Stomach (tissue), 9 donors: ENCODE data around the gene SDR42E1. TPM values are rescaled to one million over a fixed set of nuclear protein-coding genes. Genes with fewer than 3 reads are reported as not detected.
A peak's percentile ranks its signal among the peaks of the same experiment; 100 is the strongest.

ENCODE experiments used
- DNase-seq, 2 donors: peaks; one replicate each; pipeline versions ENCODE4 v3.0.0 to v3.0.0-alpha.2; 2013 to 2019
- H3K27ac ChIP-seq, 5 donors: fragments of 200-600 bp in 4 of 5; sonication (generic) in 4 of 5; one replicate each; pipeline ENCODE4 v1.5.1; 2013 to 2019; ENCODE audit warnings: mild to moderate bottlenecking in 1 of 5, moderate library complexity in 1 of 5
- H3K27me3 ChIP-seq, 3 donors: fragments of 200-600 bp; sonication (generic); one replicate each; pipeline ENCODE4 v1.5.1; 2017 to 2019; ENCODE audit warnings: mixed run types in 1 of 3
- H3K36me3 ChIP-seq, 4 donors: fragments of 200-600 bp; sonication (generic); 1 replicate in 3 of 4; 2 replicates in 1 of 4; pipeline ENCODE4 v1.5.1; 2016 to 2019
- H3K4me1 ChIP-seq, 4 donors: fragments of 200-600 bp; sonication (generic); one replicate each; pipeline ENCODE4 v1.5.1; 2016 to 2019
- H3K4me3 ChIP-seq, 4 donors: fragments of 200-600 bp; sonication (generic) in 3 of 4; one replicate each; pipeline ENCODE4 v1.5.1; 2016 to 2019; ENCODE audit warnings: mild to moderate bottlenecking in 1 of 4
- H3K9me3 ChIP-seq, 4 donors: fragments of 200-600 bp; sonication (generic); one replicate each; pipeline ENCODE4 v1.5.1; 2016 to 2019
- CTCF ChIP-seq, 7 experiments: fragments of 450-650 bp in 4 of 7; fragments of 200-600 bp in 3 of 7; sonication (generic) in 3 of 7; IDR thresholded peaks; one replicate each; pipeline ENCODE4 v1.5.1; 2016 to 2019; ENCODE audit warnings: antibody characterized with exemption in 7 of 7, control low read depth in 2 of 7, mild to moderate bottlenecking in 1 of 7
- EP300 ChIP-seq: sonication (generic); formaldehyde crosslinking; IDR thresholded peaks from one replicate; pipeline ENCODE4 v1.6.1; 2017; ENCODE audit warnings: antibody characterized with exemption
- POLR2A ChIP-seq, 4 donors: fragments of 450-650 bp; IDR thresholded peaks; one replicate each; pipeline ENCODE4 v1.6.1; 2016; ENCODE audit warnings: antibody characterized with exemption in 4 of 4, control low read depth in 2 of 4, mild to moderate bottlenecking in 1 of 4, moderate library complexity in 1 of 4
- POLR2AphosphoS5 ChIP-seq, 3 donors: sonication (generic); formaldehyde crosslinking; IDR thresholded peaks; one replicate each; pipeline ENCODE4 v1.6.1; 2016; ENCODE audit warnings: antibody characterized with exemption in 3 of 3
- WGBS, 5 donors: extraction: QIAGEN DNeasy Blood & Tissue Kit in 3 of 5; methylation state at CpG; one replicate each; pipeline versions ENCODE4 v1.1.5 to v1.1.7; 2013 to 2018; 5-methylcytosine and 5-hydroxymethylcytosine counted together
- intact Hi-C: fragments of 100-400 bp; cut with DNase I; formaldehyde crosslinking; loops from one replicate; pipeline ENCODE4 v1.15.1; 2023; ENCODE audit warnings: low total_unique reads
- polyA plus RNA-seq, 3 donors: library from polyadenylated mRNA; stranded (reverse); fragments of 200-250 nt; gene quantifications; one replicate each; pipeline ENCODE4 v1.2.3, GENCODE V29; 2013
- total RNA-seq, 5 donors: library from RNA; depleted of rRNA; stranded (reverse); fragments of >200 nt; gene quantifications; one replicate each; pipeline versions ENCODE4 v1.1.0 to v1.2.3, GENCODE V29; 2014 to 2016
- donor health status: healthy with polysubstance abuse.
- donor health status: Bipolar disorder and iron deficiency.
- donor health status: healthy.

SDR42E1 gene
- total and polyA plus RNA-seq, 8 donors, result 0.58 to 7.9 (median 2.3) TPM; not detected in 1

DNA sequence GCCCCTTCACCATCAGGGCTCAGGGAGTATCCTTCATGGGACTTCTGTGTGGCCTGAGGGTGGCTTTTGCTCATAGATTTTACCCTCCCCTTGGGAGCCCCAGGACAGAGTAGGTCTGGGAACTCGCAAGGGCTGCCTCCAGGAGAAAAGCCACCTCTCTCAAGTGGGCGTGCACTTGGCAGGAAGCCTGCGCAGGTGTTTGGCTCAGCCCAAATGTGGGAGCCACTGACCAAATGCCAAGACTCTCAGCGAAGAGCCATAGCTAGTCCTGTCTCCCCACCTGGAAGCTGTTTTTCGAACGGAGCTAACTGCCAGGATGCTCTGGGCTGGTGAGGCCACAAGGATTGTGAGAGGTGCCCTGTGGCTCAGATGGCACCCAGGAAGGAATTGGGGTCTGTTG, 21.7 kb upstream of the SDR42E1 start:
- H3K4me1 ChIP-seq, result peaks cover 14 to 30% (median 19%) of the 10 kb centered on the region in 4 donors
- no peaks in the 10 kb centered on the region for H3K9me3 ChIP-seq
- no peaks in the 10 kb centered on the region for H3K36me3 ChIP-seq
- no peak overlapping the region for H3K4me3 ChIP-seq
- H3K27me3 ChIP-seq, result no peaks in the 10 kb centered on the region
- 27 to 79% (median 45%) methylated on average over 5 to 6 of the region's 6 CpGs for WGBS, 5 donors
- intact Hi-C loops, result loop anchor here (5.0 kb wide), 1 partner anchor 199 kb away; no protein-coding TSS in a partner anchor
- no peak for TF ChIP-seq POLR2A (IDR thresholded peaks at IDR 0.05)
- peak in 1 of 2 donors; percentile 84 for DNase-seq
- H3K27ac ChIP-seq, result peak overlapping the region; percentile 5 to 66 (median 45)

DNA sequence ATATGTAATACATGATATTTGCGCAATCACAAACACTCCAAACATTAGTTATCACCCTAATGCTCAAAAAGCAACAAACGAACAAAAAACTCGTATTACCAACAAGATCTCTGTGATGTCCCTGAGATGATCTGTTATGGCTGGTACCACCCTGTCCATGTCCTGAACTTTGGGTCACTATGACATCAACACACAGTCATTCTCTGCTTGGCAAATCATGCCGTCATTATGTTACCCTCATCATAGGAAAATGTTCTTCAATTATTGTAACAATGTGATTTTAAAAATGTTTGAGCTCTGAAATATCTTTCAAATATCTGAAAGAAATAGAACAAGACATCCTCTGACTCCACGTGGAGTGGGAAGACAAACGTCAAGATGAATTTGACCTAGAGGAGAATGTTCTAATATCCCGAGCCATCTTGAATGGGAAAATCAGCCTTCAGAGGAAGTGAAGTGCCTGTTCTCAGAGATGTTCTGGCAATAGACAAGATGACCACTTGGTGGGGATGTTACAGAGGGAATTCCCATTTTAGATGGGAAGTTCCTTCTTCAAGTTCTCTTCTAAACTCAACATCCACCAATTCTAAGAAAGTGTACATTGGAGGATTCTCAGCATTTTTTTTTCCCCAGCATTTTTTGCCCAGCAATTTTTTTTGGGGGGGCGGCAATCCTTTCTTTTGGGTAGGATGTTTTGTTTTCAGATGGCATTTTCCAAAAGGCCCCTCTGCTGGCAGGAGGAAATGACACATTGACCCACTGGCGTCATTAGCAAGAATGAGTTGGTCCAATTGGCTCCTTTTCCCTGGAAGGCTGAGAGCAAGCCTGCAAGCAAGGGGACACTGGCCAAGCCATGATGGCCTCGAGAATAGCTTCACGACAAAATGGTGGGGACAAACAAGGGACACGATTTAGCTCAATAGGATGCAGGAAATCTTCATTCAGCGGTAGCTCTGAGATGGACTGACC, 20.1 kb upstream of the SDR42E1 start:
- 64 to 73% (median 69%) methylated on average over 13 of the region's 13 CpGs for WGBS, 5 donors
- Histone ChIP-seq H3K27me3 (no peaks in the 10 kb centered on the region), H3K27ac (no peak overlapping the region), H3K4me1 (peaks cover 14 to 30% (median 17%) of the 10 kb centered on the region in 4 donors), H3K36me3 (no peaks in the 10 kb centered on the region), H3K4me3 (no peak overlapping the region), H3K9me3 (no peaks in the 10 kb centered on the region)
- TF ChIP-seq EP300 (no peak), CTCF (IDR thresholded peaks at IDR 0.05) (peak in 3 of 7 experiments; percentile 16 to 50 (median 44))
- peak in 1 of 2 donors; percentile 75 for DNase-seq
- intact Hi-C loops, result loop anchor here (5.0 kb wide), 1 partner anchor 201 kb away; no protein-coding TSS in a partner anchor

- Histone ChIP-seq H3K36me3 (no peaks in the 10 kb centered on the region), H3K9me3 (no peaks in the 10 kb centered on the region), H3K4me3 (no peak overlapping the region), H3K4me1 (peaks cover 0 to 2% (median 0%) of the 10 kb centered on the region in 4 donors), H3K27me3 (no peaks in the 10 kb centered on the region), H3K27ac (no peak overlapping the region)
- 64 to 76% (median 69%) methylated on average over 7 of the region's 7 CpGs for WGBS, 5 donors
- no peak for TF ChIP-seq EP300
- no peak for TF ChIP-seq CTCF (IDR thresholded peaks at IDR 0.05)
- no peak for TF ChIP-seq POLR2A (IDR thresholded peaks at IDR 0.05)
- no peak for TF ChIP-seq POLR2AphosphoS5 (IDR thresholded peaks at IDR 0.05)
- intact Hi-C loops, result no loop called here
- peak in 1 of 2 donors; percentile 19 for DNase-seq
Observed at GRCh38 chr16:82027629-82028064, 16.4 kb upstream of the SDR42E1 start.

- H3K27me3 ChIP-seq, result no peaks in the 10 kb centered on the region
- DNase-seq, result no peak
- 87 to 97% (median 92%) methylated on average over 4 of the region's 4 CpGs for WGBS, 5 donors
- no peak overlapping the region for H3K4me3 ChIP-seq
- H3K27ac ChIP-seq, result no peak overlapping the region
- no peaks in the 10 kb centered on the region for H3K36me3 ChIP-seq
- intact Hi-C loops, result no loop called here
- H3K9me3 ChIP-seq, result no peaks in the 10 kb centered on the region
- no peaks in the 10 kb centered on the region for H3K4me1 ChIP-seq
- TF ChIP-seq POLR2AphosphoS5 (IDR thresholded peaks at IDR 0.05) (no peak), EP300 (no peak), POLR2A (IDR thresholded peaks at IDR 0.05) (no peak)
Observed at GRCh38 chr16:82024883-82025282, 13.6 kb upstream of the SDR42E1 start.

DNA sequence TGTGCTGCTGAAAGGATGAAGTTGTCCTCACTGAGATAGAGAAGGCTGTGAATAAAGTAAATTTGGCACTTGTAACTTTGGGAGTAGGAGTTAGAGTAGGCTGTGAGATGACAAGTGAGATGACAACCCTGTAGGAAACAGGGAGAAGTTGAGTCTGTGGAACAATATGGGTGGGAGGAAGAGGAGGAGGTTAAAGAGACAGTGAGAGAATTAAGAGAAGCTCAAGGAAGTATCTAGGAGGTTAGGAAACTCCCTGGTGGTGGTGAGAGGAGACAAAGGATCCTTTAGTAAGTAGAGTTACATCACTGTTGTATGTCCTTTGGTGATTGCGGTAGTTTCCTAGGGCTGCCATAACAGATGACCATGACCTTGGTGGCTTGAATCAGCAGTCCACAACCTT, 13.0 kb upstream of the SDR42E1 start:
- TF ChIP-seq CTCF (IDR thresholded peaks at IDR 0.05) (no peak), POLR2A (IDR thresholded peaks at IDR 0.05) (no peak), EP300 (no peak), POLR2AphosphoS5 (IDR thresholded peaks at IDR 0.05) (no peak)
- Histone ChIP-seq H3K27me3 (no peaks in the 10 kb centered on the region), H3K4me3 (no peak overlapping the region), H3K4me1 (no peaks in the 10 kb centered on the region), H3K27ac (no peak overlapping the region), H3K9me3 (no peaks in the 10 kb centered on the region), H3K36me3 (no peaks in the 10 kb centered on the region)
- no peak for DNase-seq
- intact Hi-C loops, result no loop called here
- 95 to 100% (median 96%) methylated on average over 1 of the region's 1 CpG for WGBS, 5 donors
